Stimulated activated naive CD8-positive, alpha-beta T cell treated with anti-CD3 and anti-CD28 coated beads, Interleukin-15, Interleukin-2, amounts not matched to agents 100 U/mL and 50 U/mL, for 24 hours (primary cell): ENCODE results near the gene PLP1.

Source experiments
- ATAC-seq: fragments of 150-1000 bp; cut with Tn5 transposase; one replicate; pipeline ENCODE4 v1.10.0; 2021
- DNase-seq: peaks from one replicate; pipeline ENCODE4 v3.0.0; 2021

The PLP1 gene

GRCh38 chrX:103825881-103826280, 49.2 kb downstream of the PLP1 start:
- DNase-seq (no peak), ATAC-seq (no peak)

GRCh38 chrX:103828529-103828928, 51.9 kb downstream of the PLP1 start:
- no peak for ATAC-seq

GRCh38 chrX:103830848-103831247, 54.2 kb downstream of the PLP1 start:
- no peak for DNase-seq
- ATAC-seq: no peak

More at GRCh38 chrX:103828529-103828928, 51.9 kb downstream of the PLP1 start:
- DNase-seq: no peak

DNA sequence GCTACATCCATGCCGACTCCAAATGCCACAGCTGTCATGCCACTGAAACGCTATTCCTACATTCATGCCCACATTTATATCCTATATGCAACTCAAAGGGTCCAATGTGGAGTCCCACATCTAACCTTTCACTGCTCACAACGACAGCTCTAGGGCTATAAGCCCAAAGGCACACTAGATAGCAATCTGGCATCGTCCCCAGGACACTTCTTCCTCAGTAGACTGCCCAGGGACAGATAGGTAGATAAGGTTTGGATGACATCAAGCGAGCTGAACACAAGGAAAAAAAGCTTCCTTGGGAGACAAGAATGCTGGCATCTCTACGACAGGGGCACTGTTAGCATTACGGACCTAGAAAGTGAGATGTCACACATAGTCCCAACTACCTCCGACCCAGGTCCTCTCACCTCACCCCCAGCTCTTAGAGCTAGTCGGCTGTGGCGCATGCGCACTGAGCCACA, 54.7 kb downstream of the PLP1 start:
- ATAC-seq: no peak
- DNase-seq: no peak

- ATAC-seq (peak; percentile 95), DNase-seq (peak; percentile 73)
These were observed 55.3 kb downstream of the PLP1 start, which contains the start of gene RAB9B for GRCh38 chrX:103831803-103832544. TSS of gene RAB9B (minus strand) at chrX:103832257. CDS start at chrX:103825784, 6,473 bp downstream.

- ATAC-seq (peak; percentile 75), DNase-seq (peak; percentile 5)
These were observed 62.8 kb downstream of the PLP1 start for GRCh38 chrX:103839404-103839803.
